Effector CD8-positive, alpha-beta T cell (primary cell): ENCODE measurements around the gene SAFB.
A peak's percentile ranks its signal among the peaks of the same experiment; 100 is the strongest.

Source experiments
- DNase-seq: peaks from one replicate; lab custom pipeline; 2025; lab: John Stamatoyannopoulos, UW

SAFB gene

GRCh38 chr19:5666921-5667610 is 44.2 kb downstream of the SAFB start:
- DNase-seq = no peak

GRCh38 chr19:5667751-5668271 is 44.9 kb downstream of the SAFB start:
- DNase-seq = no peak

GRCh38 chr19:5669212-5669611 is 46.3 kb downstream of the SAFB start:
- DNase-seq = no peak

GRCh38 chr19:5671600-5671999 is 48.7 kb downstream of the SAFB start:
- DNase-seq = no peak

- DNase-seq = no peak
These were observed 50.0 kb downstream of the SAFB start for GRCh38 chr19:5672708-5673459.

- DNase-seq = no peak
These were observed 50.9 kb downstream of the SAFB start for GRCh38 chr19:5673752-5674151.

GRCh38 chr19:5674714-5675113 is 51.8 kb downstream of the SAFB start:
- no peak for DNase-seq

GRCh38 chr19:5676105-5676771 is 53.4 kb downstream of the SAFB start:
- no peak for DNase-seq

GRCh38 chr19:5676772-5677105 is 53.9 kb downstream of the SAFB start:
- DNase-seq = no peak

GRCh38 chr19:5677136-5677535 is 54.3 kb downstream of the SAFB start:
- DNase-seq = no peak

- DNase-seq = no peak
These were observed 54.7 kb downstream of the SAFB start for GRCh38 chr19:5677580-5677979.

GRCh38 chr19:5678071-5678718 is 55.3 kb downstream of the SAFB start:
- no peak for DNase-seq

GRCh38 chr19:5679289-5680083 is 56.6 kb downstream of the SAFB start:
- DNase-seq = no peak

GRCh38 chr19:5680084-5680436 is 57.2 kb downstream of the SAFB start:
- no peak for DNase-seq

- peak; percentile 98 for DNase-seq
These were observed 57.8 kb downstream of the SAFB start, which contains the start of the genes HSD11B1L and MICOS13 for GRCh38 chr19:5680437-5681368. HSD11B1L (plus strand) TSS chr19:5681027; CDS start chr19:5684833, 3,806 bp downstream. MICOS13 (minus strand) TSS chr19:5680516; CDS start chr19:5680486, 30 bp downstream.

GRCh38 chr19:5681391-5682106 is 58.7 kb downstream of the SAFB start:
- DNase-seq = no peak

- no peak for DNase-seq
These were observed 59.2 kb downstream of the SAFB start for GRCh38 chr19:5682107-5682482.

GRCh38 chr19:5683177-5683886 is 60.4 kb downstream of the SAFB start:
- no peak for DNase-seq
